ENCODE measurements around the gene AGO1. TPM values are rescaled to one million over a fixed set of nuclear protein-coding genes. Genes with fewer than 3 reads are reported as not detected.

The AGO1 gene
- total RNA-seq, 1 donor from 2014 or later = 50.7 TPM

DNA sequence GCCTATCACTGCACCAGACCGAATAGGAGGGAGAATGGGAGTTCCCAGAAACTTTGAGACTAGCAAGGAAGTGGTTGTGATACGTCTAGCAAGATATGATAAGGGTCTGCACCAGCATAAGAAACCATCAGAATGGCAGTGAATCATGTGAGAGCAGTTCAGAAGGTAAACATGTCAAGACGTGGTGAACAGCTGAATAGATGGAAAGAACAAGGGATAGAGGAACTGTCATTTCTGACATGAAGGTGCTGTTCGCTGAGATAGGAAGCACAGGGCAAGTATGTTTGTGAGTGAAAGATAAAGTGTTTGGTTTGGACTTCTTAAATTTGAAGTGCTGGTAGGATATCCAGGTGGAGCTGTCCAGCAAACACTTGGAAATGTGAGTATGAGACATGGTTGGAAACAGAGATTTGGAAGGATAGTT, 1.1 kb upstream of the AGO1 start:
- H3K4me3 Mint-ChIP-seq = peak overlapping the region; percentile 34

DNA sequence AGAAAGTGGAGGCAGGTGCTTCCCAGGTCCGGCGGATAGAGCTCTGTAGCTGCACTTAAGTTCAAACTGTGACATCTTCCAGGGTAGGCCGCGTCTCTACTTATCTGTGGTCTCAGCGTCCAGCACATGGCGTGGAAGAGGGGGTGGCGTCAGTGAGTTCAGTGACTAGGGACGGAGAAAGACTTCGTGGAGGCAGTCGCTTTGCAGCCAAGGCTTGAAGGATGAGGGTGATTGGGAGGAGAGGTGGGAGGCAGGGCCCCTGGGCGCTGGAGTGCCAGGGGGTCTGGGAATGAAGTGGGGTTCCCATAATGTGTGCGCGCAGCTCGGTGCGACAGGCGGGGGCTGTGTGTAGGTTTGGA, 444 bp upstream of the AGO1 start:
- Mint-ChIP-seq H3K4me3 (peak overlapping the region; percentile 34), H3K4me1 (peaks cover 38% of the 10 kb centered on the region), H3K36me3 (no peaks in the 10 kb centered on the region), H3K9me3 (no peaks in the 10 kb centered on the region), H3K27me3 (ENCODE audit: low read depth) (peaks cover 3% of the 10 kb centered on the region), H3K27ac (no peak overlapping the region)
- DNase-seq (ENCODE audit: low spot score in 2 of 2, unreplicated experiment in 2 of 2) = no peak
- TF ChIP-seq, protein P1, sequence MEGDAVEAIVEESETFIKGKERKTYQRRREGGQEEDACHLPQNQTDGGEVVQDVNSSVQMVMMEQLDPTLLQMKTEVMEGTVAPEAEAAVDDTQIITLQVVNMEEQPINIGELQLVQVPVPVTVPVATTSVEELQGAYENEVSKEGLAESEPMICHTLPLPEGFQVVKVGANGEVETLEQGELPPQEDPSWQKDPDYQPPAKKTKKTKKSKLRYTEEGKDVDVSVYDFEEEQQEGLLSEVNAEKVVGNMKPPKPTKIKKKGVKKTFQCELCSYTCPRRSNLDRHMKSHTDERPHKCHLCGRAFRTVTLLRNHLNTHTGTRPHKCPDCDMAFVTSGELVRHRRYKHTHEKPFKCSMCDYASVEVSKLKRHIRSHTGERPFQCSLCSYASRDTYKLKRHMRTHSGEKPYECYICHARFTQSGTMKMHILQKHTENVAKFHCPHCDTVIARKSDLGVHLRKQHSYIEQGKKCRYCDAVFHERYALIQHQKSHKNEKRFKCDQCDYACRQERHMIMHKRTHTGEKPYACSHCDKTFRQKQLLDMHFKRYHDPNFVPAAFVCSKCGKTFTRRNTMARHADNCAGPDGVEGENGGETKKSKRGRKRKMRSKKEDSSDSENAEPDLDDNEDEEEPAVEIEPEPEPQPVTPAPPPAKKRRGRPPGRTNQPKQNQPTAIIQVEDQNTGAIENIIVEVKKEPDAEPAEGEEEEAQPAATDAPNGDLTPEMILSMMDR (IDR thresholded peaks at IDR 0.05; ENCODE audit: unreplicated experiment) = no peak

More for the DNA sequence above, 1.1 kb upstream of the AGO1 start:
- Mint-ChIP-seq H3K4me1 (peaks cover 31% of the 10 kb centered on the region), H3K9me3 (no peaks in the 10 kb centered on the region), H3K27me3 (ENCODE audit: low read depth) (peaks cover 3% of the 10 kb centered on the region), H3K27ac (no peak overlapping the region), H3K36me3 (no peaks in the 10 kb centered on the region)
- DNase-seq (ENCODE audit: low spot score in 2 of 2, unreplicated experiment in 2 of 2) = no peak
- TF ChIP-seq, protein P1 (IDR thresholded peaks at IDR 0.05; ENCODE audit: unreplicated experiment) = no peak

DNA sequence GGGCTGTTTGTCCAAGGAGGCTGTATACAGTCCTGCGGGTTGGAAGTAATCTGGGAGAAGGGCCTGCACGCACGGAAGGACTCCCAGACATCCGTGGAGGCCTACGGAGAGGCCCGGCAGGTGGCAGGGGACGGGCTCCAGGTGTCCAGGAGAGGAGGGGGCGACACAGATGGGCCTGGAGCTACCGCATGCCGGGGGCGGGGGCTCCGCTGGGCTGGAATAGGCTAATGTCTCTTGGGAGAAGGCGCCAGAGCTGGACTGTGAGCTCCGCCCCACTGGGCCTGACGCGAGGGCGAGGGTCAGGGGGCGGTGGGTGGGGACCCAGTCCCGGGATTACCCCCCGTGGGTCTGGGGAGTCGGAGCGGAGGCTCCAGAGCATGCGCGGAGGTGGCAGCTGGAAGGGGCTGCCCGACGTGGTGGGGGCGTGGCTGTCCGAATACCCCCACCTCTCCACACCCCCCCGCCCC, 659 bp downstream of the AGO1 start:
- no peaks in the 10 kb centered on the region for H3K9me3 Mint-ChIP-seq
- H3K27me3 Mint-ChIP-seq (ENCODE audit: low read depth) = peaks cover 3% of the 10 kb centered on the region
- TF ChIP-seq, protein P1 (IDR thresholded peaks at IDR 0.05; ENCODE audit: unreplicated experiment) = no peak
- peaks cover 3% of the 10 kb centered on the region for H3K36me3 Mint-ChIP-seq
- H3K4me3 Mint-ChIP-seq = peak overlapping the region; percentile 97
- DNase-seq (ENCODE audit: low spot score in 2 of 2, unreplicated experiment in 2 of 2) = peak; percentile 35 to 65
- peak overlapping the region; percentile 92 for H3K27ac Mint-ChIP-seq
- H3K4me1 Mint-ChIP-seq = peaks cover 41% of the 10 kb centered on the region

DNA sequence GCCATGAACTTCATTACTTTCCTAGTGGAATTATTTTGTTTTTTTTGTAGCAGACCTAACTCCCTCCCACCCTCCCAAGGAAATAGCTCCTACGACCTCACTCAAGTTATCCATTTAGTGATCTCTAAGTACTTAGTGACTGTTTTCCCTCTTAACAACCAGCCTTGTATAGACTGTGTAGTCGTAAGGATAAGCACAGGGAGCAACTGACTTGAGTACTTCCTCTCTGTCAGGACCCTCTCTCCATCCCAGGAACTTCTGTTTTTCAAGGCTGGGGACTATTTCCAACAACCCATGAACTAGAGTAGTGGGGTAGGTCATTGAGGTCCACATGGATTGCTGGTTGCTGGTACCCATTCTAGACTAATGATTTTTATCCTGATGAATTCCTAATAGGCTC, 1.9 kb downstream of the AGO1 start:
- Mint-ChIP-seq H3K27ac (peak overlapping the region; percentile 91), H3K4me3 (peak overlapping the region; percentile 17), H3K27me3 (ENCODE audit: low read depth) (no peaks in the 10 kb centered on the region)

DNA sequence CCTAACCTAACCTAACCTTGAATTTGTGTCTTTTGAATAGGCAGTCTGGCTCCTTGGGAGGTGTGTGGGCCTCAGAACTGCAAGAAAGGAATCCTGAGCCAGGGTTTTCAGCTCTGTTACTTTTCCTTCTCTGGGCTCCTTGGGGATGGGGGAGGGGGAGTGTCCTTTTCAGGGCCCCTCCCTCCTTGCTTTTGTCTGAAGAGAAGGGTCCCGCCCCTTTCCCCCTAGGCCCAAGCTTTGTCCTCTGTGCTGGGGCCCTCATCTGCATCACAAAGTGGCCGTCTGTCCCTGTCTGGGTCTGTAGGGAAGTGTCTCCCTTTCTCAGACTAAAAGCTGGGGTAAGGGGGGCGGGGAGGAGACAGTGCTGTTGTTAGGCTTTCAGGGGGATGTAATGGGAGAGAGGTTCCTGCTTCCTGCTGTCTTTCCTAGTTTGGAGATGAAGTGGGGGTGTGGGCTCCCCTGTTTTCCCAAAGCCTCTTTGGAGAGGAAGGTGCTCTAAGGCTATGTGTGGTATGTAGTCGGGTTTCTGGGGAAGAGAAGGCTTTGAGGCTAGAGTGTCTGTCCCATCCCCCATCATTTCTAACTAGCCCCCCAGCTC, 3.1 kb downstream of the AGO1 start:
- H3K27ac Mint-ChIP-seq = peak overlapping the region; percentile 91
- H3K36me3 Mint-ChIP-seq = peaks cover 10% of the 10 kb centered on the region
- TF ChIP-seq, protein P1 (IDR thresholded peaks at IDR 0.05; ENCODE audit: unreplicated experiment) = no peak
- H3K4me1 Mint-ChIP-seq = peaks cover 41% of the 10 kb centered on the region
- H3K27me3 Mint-ChIP-seq (ENCODE audit: low read depth) = no peaks in the 10 kb centered on the region
- no peaks in the 10 kb centered on the region for H3K9me3 Mint-ChIP-seq
- peak overlapping the region; percentile 44 for H3K4me3 Mint-ChIP-seq
- no peak for DNase-seq (ENCODE audit: low spot score in 2 of 2, unreplicated experiment in 2 of 2)

More for the DNA sequence above, 1.9 kb downstream of the AGO1 start:
- Mint-ChIP-seq H3K36me3 (peaks cover 6% of the 10 kb centered on the region), H3K4me1 (peaks cover 41% of the 10 kb centered on the region), H3K9me3 (no peaks in the 10 kb centered on the region)
- no peak for DNase-seq (ENCODE audit: low spot score in 2 of 2, unreplicated experiment in 2 of 2)
- TF ChIP-seq, protein P1 (IDR thresholded peaks at IDR 0.05; ENCODE audit: unreplicated experiment) = no peak
